Thymus (tissue), 11 donors: ENCODE data around the gene FLT4. TPM values are rescaled to one million over a fixed set of nuclear protein-coding genes. Genes with fewer than 3 reads are reported as not detected.

ENCODE experiments used
- DNase-seq, 9 donors: peaks; one replicate each; pipeline ENCODE4 v3.0.0-alpha.2; 2013; ENCODE audit warnings: low spot score in 9 of 9, low read depth in 6 of 9, missing footprints in 1 of 9
- H3K27ac ChIP-seq, 2 donors: one replicate each; pipeline ENCODE4 v1.5.1; 2013; ENCODE audit warnings: control low read depth in 1 of 2, low read depth in 1 of 2, low read length in 1 of 2, mild to moderate bottlenecking in 1 of 2, moderate library complexity in 1 of 2
- H3K27me3 ChIP-seq, 2 donors: one replicate each; pipeline ENCODE4 v1.5.1; 2013; ENCODE audit warnings: low read length in 1 of 2; ENCODE audit not compliant: control insufficient read depth in 2 of 2, insufficient read depth in 1 of 2
- H3K36me3 ChIP-seq, 2 donors: one replicate each; pipeline ENCODE4 v1.5.1; 2013; ENCODE audit warnings: low read length in 1 of 2, mild to moderate bottlenecking in 1 of 2, moderate library complexity in 1 of 2; ENCODE audit not compliant: control insufficient read depth in 2 of 2, insufficient read depth in 2 of 2
- H3K4me1 ChIP-seq, 2 donors: one replicate each; pipeline ENCODE4 v1.5.1; 2013; ENCODE audit warnings: low read length in 2 of 2; ENCODE audit not compliant: control insufficient read depth in 2 of 2, insufficient read depth in 2 of 2
- H3K4me3 ChIP-seq, 2 donors: one replicate each; pipeline ENCODE4 v1.5.1; 2013; ENCODE audit warnings: low read length in 2 of 2, control low read depth in 1 of 2, mild to moderate bottlenecking in 1 of 2
- H3K9me3 ChIP-seq, 2 donors: one replicate each; pipeline ENCODE4 v1.5.1; 2013; ENCODE audit warnings: low read length in 1 of 2, mild to moderate bottlenecking in 1 of 2; ENCODE audit not compliant: control insufficient read depth in 2 of 2, insufficient read depth in 1 of 2
- WGBS: extraction: QIAGEN DNeasy Blood & Tissue Kit; methylation state at CpG from one replicate; pipeline ENCODE4 v1.1.7; 2013; 5-methylcytosine and 5-hydroxymethylcytosine counted together
- polyA plus RNA-seq: library from polyadenylated mRNA; stranded (reverse); fragments of 200-250 nt; gene quantifications from one replicate; pipeline ENCODE4 v1.2.3, GENCODE V29; 2013
- total RNA-seq: library from RNA; stranded (reverse); fragments of 120-200 nt; gene quantifications from one replicate; pipeline ENCODE4 v1.2.4, GENCODE V29; 2013
- donor health status: healthy.

Gene FLT4
- total and polyA plus RNA-seq, 2 donors, result 1.0 to 3.4 TPM

DNA sequence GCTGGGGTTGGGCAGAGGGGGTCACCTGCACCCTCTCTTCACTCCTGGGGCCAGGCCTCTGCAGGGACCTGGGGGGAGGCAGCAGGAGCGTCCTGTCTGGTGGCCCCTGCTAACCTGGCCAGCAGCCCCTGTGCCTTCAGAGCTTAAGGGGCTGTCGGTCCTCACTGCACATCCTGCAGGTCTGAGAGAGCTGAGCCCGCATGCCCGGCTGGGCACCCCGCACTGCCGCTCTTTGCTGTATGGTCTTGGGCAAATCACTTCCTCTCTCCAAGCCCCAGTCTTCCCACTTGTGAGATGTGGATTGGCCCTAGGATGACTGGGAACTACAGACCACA, 7.9 kb downstream of the FLT4 start:
- H3K9me3 ChIP-seq, result peaks cover 0 to 1% of the 10 kb centered on the region in 2 donors
- no peak overlapping the region for H3K4me3 ChIP-seq
- peaks cover 13 to 34% of the 10 kb centered on the region in 2 donors for H3K27me3 ChIP-seq
- H3K4me1 ChIP-seq, result no peaks in the 10 kb centered on the region
- no peaks in the 10 kb centered on the region for H3K36me3 ChIP-seq
- 97% methylated on average over 6 of the region's 6 CpGs for WGBS
- no peak overlapping the region for H3K27ac ChIP-seq
- DNase-seq, result no peak

DNA sequence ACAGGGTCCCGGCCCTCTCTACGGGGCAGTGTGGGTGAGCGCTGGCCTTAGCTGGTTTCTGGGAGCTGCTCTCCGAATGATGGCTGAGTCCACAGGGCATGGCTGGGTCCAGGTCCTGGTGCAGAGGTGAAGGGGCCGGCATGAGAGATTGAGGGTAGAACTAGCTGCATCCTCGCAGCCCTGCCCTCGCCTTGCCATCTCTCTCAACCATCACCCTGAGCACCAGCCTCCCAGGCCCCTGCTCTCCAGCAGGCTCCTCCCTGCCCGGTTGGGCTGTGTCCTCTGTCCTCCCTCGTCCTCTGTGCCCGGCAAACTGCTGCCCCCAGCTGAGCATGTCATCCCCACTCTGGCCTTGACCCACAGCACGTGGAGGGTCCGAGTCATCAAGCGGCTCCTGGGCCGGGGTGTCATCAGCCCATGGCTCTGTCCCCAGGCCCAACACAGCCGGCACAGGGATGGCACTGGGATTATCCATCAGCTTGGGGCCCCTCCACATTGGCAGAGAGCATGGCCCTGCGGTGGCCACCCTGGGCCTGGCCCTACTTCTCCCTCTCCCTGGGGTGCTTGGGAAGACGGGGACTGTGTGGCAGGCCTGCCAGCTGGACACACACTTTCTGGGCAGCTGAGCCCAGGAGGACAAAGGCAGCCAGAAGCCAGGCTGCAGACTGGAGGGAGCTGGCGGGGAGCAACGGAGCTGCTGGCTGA, 8.4 kb downstream of the FLT4 start:
- H3K27me3 ChIP-seq, result peaks cover 11 to 29% of the 10 kb centered on the region in 2 donors
- H3K9me3 ChIP-seq, result peaks cover 0 to 1% of the 10 kb centered on the region in 2 donors
- no peak overlapping the region for H3K27ac ChIP-seq
- DNase-seq, result no peak
- H3K36me3 ChIP-seq, result no peaks in the 10 kb centered on the region
- no peak overlapping the region for H3K4me3 ChIP-seq
- no peaks in the 10 kb centered on the region for H3K4me1 ChIP-seq
- 98% methylated on average over 19 of the region's 19 CpGs for WGBS

DNA sequence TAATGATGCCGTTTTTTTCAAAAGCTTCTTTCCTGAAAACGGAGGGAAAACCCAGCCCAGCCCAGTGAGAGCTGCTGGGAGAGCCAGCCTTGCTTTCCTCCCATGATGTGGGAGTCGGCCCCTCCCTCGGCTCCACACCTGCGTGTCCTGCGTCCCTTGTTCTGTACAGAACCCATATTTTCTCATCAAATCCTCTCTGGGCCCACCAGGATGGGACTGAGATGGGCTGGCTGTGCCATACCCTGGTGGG, 8.9 kb downstream of the FLT4 start:
- Histone ChIP-seq H3K27ac (no peak overlapping the region), H3K36me3 (no peaks in the 10 kb centered on the region), H3K27me3 (peaks cover 8 to 24% of the 10 kb centered on the region in 2 donors), H3K4me3 (no peak overlapping the region), H3K4me1 (no peaks in the 10 kb centered on the region), H3K9me3 (no peaks in the 10 kb centered on the region)
- 85% methylated on average over 6 of the region's 6 CpGs for WGBS
- DNase-seq, result no peak

DNA sequence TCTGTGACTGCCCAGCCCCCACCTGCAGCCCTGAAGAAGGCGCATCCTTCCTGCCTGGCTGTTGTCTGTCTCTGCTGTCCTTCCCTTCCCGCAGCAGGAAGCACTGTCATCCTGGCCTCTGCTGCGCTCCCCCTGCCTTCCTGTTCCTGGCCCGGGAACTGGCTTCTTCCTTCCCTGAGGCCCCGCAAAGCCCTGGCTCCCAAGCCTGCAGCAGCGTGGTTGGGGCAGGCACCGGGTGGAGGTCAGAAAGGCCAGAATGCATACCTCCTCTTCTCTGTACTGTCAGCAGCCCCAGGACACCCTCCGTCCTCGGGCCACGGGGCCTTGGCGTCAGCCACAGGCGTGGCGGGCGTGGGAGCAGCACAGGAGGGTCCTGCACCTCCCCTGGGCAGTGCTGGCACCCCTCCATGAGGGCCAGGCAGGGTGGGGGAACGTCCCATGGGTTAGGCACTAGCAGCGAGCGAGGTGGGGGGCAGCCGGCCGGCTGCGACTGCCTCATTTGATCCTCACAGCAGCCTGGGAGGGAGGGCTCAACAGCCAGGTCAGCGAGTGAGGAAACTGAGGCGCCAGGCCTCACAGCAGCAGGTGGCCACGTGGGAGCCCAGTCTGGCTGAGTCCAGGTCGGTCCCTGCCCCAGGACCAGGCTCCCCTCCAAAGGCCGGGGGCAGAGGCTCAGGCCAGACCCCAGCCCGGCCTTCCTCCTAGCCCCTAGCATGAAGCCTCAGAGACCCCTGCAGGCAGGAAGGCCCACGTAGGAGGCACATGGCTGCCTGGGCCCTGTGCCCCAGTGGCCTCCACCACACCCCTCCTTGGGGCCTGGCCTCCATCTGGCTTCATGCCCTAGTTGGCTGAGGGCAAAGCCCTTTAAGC, 9.4 kb downstream of the FLT4 start:
- DNase-seq, result no peak
- Histone ChIP-seq H3K4me1 (no peaks in the 10 kb centered on the region), H3K4me3 (no peak overlapping the region), H3K36me3 (no peaks in the 10 kb centered on the region), H3K9me3 (no peaks in the 10 kb centered on the region), H3K27me3 (peaks cover 5 to 19% of the 10 kb centered on the region in 2 donors), H3K27ac (no peak overlapping the region)
- 74% methylated on average over 27 of the region's 27 CpGs for WGBS

DNA sequence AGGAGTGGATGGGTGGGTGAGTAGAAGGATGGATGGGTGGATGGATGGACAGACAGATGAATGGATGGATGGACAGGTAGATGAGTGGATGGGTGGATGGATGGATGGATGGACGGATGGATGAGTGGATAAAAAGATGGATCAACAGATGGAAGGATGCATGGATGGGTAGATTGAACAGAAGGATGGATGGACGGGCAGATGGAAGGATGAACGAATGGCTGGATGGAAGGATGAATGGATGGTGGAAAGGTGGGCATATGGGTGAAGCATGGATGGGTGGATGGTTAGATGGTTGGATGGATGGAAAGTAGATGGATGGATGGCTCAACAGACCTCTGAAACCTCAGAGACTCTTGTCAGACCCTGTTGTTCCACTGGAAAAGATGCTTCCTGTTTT, 10.1 kb downstream of the FLT4 start:
- H3K9me3 ChIP-seq, result no peaks in the 10 kb centered on the region
- H3K4me1 ChIP-seq, result no peaks in the 10 kb centered on the region
- 66% methylated on average over 3 of the region's 3 CpGs for WGBS
- peaks cover 2 to 12% of the 10 kb centered on the region in 2 donors for H3K27me3 ChIP-seq
- H3K36me3 ChIP-seq, result no peaks in the 10 kb centered on the region
- no peak for DNase-seq
- no peak overlapping the region for H3K4me3 ChIP-seq
- no peak overlapping the region for H3K27ac ChIP-seq

DNA sequence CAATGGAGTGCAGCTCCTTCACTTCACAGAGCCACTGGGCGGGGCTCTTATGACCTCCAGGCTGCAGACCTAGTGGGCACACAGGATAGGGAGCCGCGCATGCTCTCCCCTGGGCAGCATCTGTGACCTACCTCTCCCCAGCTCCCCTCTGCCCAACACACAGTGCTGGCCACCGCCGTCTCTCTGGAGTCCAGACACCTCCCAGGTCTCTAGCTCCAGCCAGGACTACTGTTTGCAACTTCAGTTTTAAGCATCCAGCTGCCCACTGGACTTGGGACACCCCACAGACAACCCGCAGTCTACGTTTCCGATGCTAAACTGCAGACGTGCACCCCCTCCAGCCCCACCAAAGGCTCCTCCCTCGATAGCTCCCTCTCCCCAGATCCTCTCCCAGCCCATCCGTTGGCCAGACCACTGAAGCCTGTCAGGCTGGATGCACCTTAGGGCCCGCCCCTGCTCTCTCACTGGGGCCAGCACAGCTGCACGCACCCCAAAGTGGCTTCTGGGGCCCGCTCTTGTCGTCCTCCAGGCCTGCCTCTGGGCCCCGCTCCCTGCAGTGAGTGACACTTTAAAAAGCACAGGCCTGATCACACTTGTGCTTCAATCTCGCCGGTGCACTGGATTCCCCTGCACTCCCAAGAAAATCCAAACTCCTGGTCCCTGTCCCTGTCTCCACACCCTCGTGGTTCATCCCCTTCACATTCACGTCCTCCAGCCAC, 11.3 kb downstream of the FLT4 start:
- no peak for DNase-seq
- Histone ChIP-seq H3K4me3 (no peak overlapping the region), H3K27ac (no peak overlapping the region), H3K27me3 (peaks cover under 1 to 3% of the 10 kb centered on the region in 2 donors), H3K9me3 (no peaks in the 10 kb centered on the region), H3K36me3 (no peaks in the 10 kb centered on the region), H3K4me1 (no peaks in the 10 kb centered on the region)
- 95% methylated on average over 20 of the region's 20 CpGs for WGBS

DNA sequence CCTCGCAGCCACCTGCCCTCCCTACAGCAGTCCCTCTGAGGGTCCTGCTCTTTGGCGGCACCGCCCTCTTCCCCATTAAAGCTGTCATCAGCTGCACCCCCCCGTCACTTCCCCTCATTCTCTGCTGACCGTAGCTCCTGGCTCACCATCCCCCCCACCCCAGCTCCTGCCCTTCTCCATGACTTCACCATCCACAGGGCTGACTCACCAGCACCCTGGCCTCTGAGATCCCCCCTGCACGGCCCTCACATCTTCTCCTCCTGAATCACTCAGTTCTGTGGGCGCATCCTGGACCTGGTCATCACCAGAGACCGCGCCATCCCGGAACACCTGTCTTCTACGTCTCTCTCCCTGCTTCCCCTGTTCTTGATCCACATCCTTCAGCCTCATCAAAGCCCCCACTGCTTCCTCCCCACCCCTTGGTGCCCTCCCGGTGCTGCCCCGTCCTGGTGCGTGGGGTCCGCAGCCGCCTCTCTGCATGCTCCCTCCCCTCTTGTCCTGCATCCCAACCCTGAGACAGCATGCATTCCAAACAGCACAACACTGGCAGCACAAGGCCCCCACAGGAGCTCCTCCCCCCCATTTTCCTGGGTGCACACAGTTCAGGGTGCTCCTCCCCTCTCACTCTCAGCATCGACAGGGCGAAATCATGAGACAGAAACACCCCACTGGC, 12.9 kb downstream of the FLT4 start:
- H3K27ac ChIP-seq, result no peak overlapping the region
- WGBS, result 87% methylated on average over 18 of the region's 18 CpGs
- H3K9me3 ChIP-seq, result no peaks in the 10 kb centered on the region
- peaks cover 0 to 2% of the 10 kb centered on the region in 2 donors for H3K27me3 ChIP-seq
- no peaks in the 10 kb centered on the region for H3K36me3 ChIP-seq
- no peak for DNase-seq
- no peak overlapping the region for H3K4me3 ChIP-seq
- no peaks in the 10 kb centered on the region for H3K4me1 ChIP-seq

DNA sequence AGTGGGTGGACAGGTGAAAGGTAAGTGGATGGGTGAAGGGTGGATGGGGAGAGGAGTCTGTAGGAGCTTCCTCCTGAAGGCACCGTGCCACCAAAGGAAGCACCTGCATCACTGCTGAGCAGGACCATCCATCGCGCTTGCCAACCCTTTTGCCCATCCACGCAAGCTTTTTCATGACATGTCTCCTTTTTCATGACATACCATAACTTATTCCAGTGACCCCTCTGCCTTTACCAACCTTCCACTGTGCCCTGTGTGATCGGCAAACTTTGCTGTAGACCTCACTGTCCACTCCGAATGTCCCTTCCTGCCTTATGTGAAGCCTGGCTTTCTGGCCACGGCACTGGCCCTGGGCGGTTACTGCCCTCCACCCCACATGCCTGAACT, 13.4 kb downstream of the FLT4 start:
- 94% methylated on average over 8 of the region's 8 CpGs for WGBS
- no peak overlapping the region for H3K27ac ChIP-seq
- no peak overlapping the region for H3K4me3 ChIP-seq
- peaks cover 0 to under 1% of the 10 kb centered on the region in 2 donors for H3K27me3 ChIP-seq
- no peaks in the 10 kb centered on the region for H3K4me1 ChIP-seq
- no peak for DNase-seq
- H3K36me3 ChIP-seq, result no peaks in the 10 kb centered on the region
- H3K9me3 ChIP-seq, result no peaks in the 10 kb centered on the region
